Keratinocyte (primary cell): ENCODE results near the gene INVS.

Source experiments
- EZH2 ChIP-seq: IDR thresholded peaks from one replicate; pipeline ENCODE4 v1.6.1; 2012; ENCODE audit warnings: inconsistent platforms, mild to moderate bottlenecking, low read length, moderate library complexity
- TF ChIP-seq, protein P1 (sequence below), 3 experiments: IDR thresholded peaks in 1 of 3; conservative IDR thresholded peaks in 1 of 3; optimal IDR thresholded peaks in 1 of 3; 2 replicates in 2 of 3; 3 replicates in 1 of 3; pipeline versions ENCODE3 to v1.5.1; 2011; ENCODE audit warnings: low read length in 3 of 3, mild to moderate bottlenecking in 3 of 3, moderate library complexity in 2 of 3, control low read depth in 1 of 3, inconsistent platforms in 1 of 3; ENCODE audit not compliant: insufficient read depth in 2 of 3; ENCODE audit errors: extremely low read depth in 1 of 3

DNA sequence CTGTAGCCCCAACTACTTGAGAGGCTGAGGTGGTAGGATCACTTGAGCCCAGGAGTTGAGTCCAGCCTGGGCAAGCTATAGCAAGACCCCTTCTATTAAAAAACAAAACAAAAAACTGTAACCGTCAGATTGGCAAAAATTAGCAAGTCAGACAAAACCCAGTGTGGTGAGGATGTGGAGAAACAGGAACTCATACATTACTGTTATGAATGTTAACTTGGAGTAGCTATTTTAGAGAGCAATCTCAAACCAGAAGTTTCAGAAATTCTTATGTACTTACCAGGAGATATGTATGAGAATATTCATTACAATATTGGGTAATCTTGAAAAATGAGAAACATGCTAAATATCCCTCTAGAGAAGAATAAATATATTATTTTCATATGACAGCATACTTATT lies 120.3 kb downstream of the INVS start:
- TF ChIP-seq, protein P1, sequence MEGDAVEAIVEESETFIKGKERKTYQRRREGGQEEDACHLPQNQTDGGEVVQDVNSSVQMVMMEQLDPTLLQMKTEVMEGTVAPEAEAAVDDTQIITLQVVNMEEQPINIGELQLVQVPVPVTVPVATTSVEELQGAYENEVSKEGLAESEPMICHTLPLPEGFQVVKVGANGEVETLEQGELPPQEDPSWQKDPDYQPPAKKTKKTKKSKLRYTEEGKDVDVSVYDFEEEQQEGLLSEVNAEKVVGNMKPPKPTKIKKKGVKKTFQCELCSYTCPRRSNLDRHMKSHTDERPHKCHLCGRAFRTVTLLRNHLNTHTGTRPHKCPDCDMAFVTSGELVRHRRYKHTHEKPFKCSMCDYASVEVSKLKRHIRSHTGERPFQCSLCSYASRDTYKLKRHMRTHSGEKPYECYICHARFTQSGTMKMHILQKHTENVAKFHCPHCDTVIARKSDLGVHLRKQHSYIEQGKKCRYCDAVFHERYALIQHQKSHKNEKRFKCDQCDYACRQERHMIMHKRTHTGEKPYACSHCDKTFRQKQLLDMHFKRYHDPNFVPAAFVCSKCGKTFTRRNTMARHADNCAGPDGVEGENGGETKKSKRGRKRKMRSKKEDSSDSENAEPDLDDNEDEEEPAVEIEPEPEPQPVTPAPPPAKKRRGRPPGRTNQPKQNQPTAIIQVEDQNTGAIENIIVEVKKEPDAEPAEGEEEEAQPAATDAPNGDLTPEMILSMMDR (optimal IDR thresholded peaks at IDR 0.05 in 1 of 3, IDR thresholded peaks at IDR 0.05 in 1 of 3, conservative IDR thresholded peaks at IDR 0.05 in 1 of 3; ENCODE audit: extremely low read depth in 1 of 3, insufficient read depth in 2 of 3, low read length in 3 of 3), result no peak
- TF ChIP-seq EZH2, result no peak
